Trophoblast cell (in vitro differentiated cells and primary cell): Measurements from ENCODE around the gene COPE.

ENCODE experiments used
- DNase-seq, 2 donors: peaks; one replicate each; pipeline ENCODE4 v3.0.0-alpha.2; 2016
- H2AFZ ChIP-seq: 2 replicates; pipeline ENCODE4 v1.6.1; 2013; ENCODE audit warnings: low read length, moderate library complexity, mild to moderate bottlenecking; ENCODE audit not compliant: insufficient read depth, poor library complexity
- H2AK5ac ChIP-seq: 2 replicates; pipeline ENCODE4 v1.6.1; 2013; ENCODE audit warnings: mild to moderate bottlenecking, low read length
- H2BK120ac ChIP-seq: 2 replicates; pipeline ENCODE4 v1.6.1; 2013; ENCODE audit warnings: low read length, mild to moderate bottlenecking, moderate library complexity; ENCODE audit not compliant: insufficient read depth, poor library complexity
- H2BK12ac ChIP-seq: 2 replicates; pipeline ENCODE4 v1.6.1; 2013; ENCODE audit warnings: mild to moderate bottlenecking, low read length, moderate library complexity
- H2BK5ac ChIP-seq: 2 replicates; pipeline ENCODE4 v1.6.1; 2013; ENCODE audit warnings: low read length, low read depth, moderate library complexity, mild to moderate bottlenecking; ENCODE audit not compliant: poor library complexity
- H3K14ac ChIP-seq: 2 replicates; pipeline ENCODE4 v1.6.1; 2013; ENCODE audit warnings: mild to moderate bottlenecking, low read length
- H3K18ac ChIP-seq: 2 replicates; pipeline ENCODE4 v1.6.1; 2013; ENCODE audit warnings: mild to moderate bottlenecking, low read length
- H3K23ac ChIP-seq: 2 replicates; pipeline ENCODE4 v1.6.1; 2013; ENCODE audit warnings: low read length
- H3K27ac ChIP-seq: 2 replicates; pipeline ENCODE4 v1.5.1; 2013; ENCODE audit warnings: low read depth, mild to moderate bottlenecking, inconsistent platforms, low read length, moderate library complexity
- H3K27me3 ChIP-seq: 2 replicates; pipeline ENCODE4 v1.6.1; 2013; ENCODE audit warnings: inconsistent platforms, mild to moderate bottlenecking, low read length, moderate library complexity; ENCODE audit not compliant: insufficient read depth
- H3K36me3 ChIP-seq, 2 experiments: 1 replicate in 1 of 2; 2 replicates in 1 of 2; pipeline ENCODE4 v1.6.1; 2013; ENCODE audit warnings: low read length in 2 of 2, mild to moderate bottlenecking in 2 of 2, moderate library complexity in 1 of 2; ENCODE audit not compliant: insufficient read depth in 2 of 2, control insufficient read depth in 1 of 2
- H3K4ac ChIP-seq: 2 replicates; pipeline ENCODE4 v1.6.1; 2013; ENCODE audit warnings: low read depth, mild to moderate bottlenecking, low read length, moderate library complexity
- H3K4me1 ChIP-seq, 2 experiments: 1 replicate in 1 of 2; 2 replicates in 1 of 2; pipeline ENCODE4 v1.6.1; 2013; ENCODE audit warnings: low read length in 2 of 2, mild to moderate bottlenecking in 2 of 2, moderate library complexity in 1 of 2; ENCODE audit not compliant: insufficient read depth in 2 of 2, control insufficient read depth in 1 of 2
- H3K4me2 ChIP-seq: 2 replicates; pipeline ENCODE4 v1.6.1; 2013; ENCODE audit warnings: inconsistent platforms, mild to moderate bottlenecking, low read length, moderate library complexity
- H3K4me3 ChIP-seq: 2 replicates; pipeline ENCODE4 v1.5.1; 2013; ENCODE audit warnings: mild to moderate bottlenecking, low read depth, low read length, inconsistent platforms
- H3K79me1 ChIP-seq: one replicate; pipeline ENCODE4 v1.6.1; 2013; ENCODE audit warnings: low read length
- H3K79me2 ChIP-seq: 2 replicates; pipeline ENCODE4 v1.6.1; 2013; ENCODE audit warnings: low read length, mild to moderate bottlenecking; ENCODE audit not compliant: control insufficient read depth, insufficient read depth, poor library complexity
- H3K9ac ChIP-seq: 2 replicates; pipeline ENCODE4 v1.6.1; 2013; ENCODE audit warnings: mild to moderate bottlenecking, low read length
- H3K9me3 ChIP-seq: 2 replicates; pipeline ENCODE4 v1.6.1; 2013; ENCODE audit warnings: low read depth, mild to moderate bottlenecking, control low read depth, inconsistent platforms, low read length; ENCODE audit not compliant: insufficient read depth
- H4K12ac ChIP-seq: 2 replicates; pipeline ENCODE4 v1.6.1; 2013; ENCODE audit warnings: low read depth, mild to moderate bottlenecking, low read length, moderate library complexity
- H4K8ac ChIP-seq: 2 replicates; pipeline ENCODE4 v1.6.1; 2013; ENCODE audit warnings: low read depth, mild to moderate bottlenecking, low read length, moderate library complexity
- H4K91ac ChIP-seq: one replicate; pipeline ENCODE4 v1.6.1; 2013; ENCODE audit warnings: low read depth, mild to moderate bottlenecking, low read length, moderate library complexity
- WGBS: extraction: QIAGEN DNeasy Blood & Tissue Kit; methylation state at CpG from one replicate; pipeline ENCODE4 v1.1.7; 2013; ENCODE audit warnings: missing lambda C conversion rate; ENCODE audit not compliant: insufficient read length, insufficient coverage; ENCODE audit errors: extremely low coverage; 5-methylcytosine and 5-hydroxymethylcytosine counted together

COPE gene

GRCh38 chr19:18875726-18876125 is 43.5 kb downstream of the COPE start:
- Histone ChIP-seq H3K23ac (no peak overlapping the region), H3K79me2 (no peaks in the 10 kb centered on the region), H3K14ac (no peak overlapping the region), H4K8ac (no peak overlapping the region), H3K27me3 (no peaks in the 10 kb centered on the region), H2AK5ac (no peak overlapping the region), H2AFZ (no peak overlapping the region), H2BK120ac (no peak overlapping the region), H3K79me1 (no peaks in the 10 kb centered on the region), H3K9me3 (peaks cover 5% of the 10 kb centered on the region), H2BK12ac (no peak overlapping the region), H3K4me2 (no peak overlapping the region), H4K12ac (no peak overlapping the region), H3K18ac (no peak overlapping the region), H3K9ac (no peak overlapping the region), H3K4me3 (no peak overlapping the region), H2BK5ac (no peak overlapping the region), H3K36me3 (peaks cover 3 to 8% of the 10 kb centered on the region in 2 experiments), H3K4me1 (no peaks in the 10 kb centered on the region), H3K27ac (no peak overlapping the region), H3K4ac (no peak overlapping the region), H4K91ac (no peak overlapping the region)
- DNase-seq: no peak
- WGBS: no CpG with 5 or more reads among the region's 5 CpGs

DNA sequence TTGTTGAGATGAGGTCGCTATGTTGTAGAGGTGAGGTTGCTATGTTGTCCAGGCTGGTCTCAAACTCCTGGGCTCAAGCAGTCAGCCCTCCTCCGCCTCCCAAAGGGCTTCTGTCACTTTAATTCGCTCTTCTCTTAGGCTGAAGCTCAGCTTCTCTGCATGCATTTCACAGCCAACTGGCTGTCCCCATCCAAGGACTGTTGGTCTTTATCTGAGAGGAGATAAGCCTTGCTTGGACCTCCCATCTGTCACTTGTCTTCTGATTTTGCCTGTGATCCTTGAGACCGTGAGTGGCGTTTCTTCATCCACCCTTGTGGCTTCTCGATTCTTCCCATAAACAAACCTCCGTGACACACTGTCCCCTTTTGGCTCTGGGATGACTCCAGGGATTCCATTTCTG is 47.6 kb downstream of the COPE start:
- Histone ChIP-seq H3K4me2 (no peak overlapping the region), H3K4me3 (no peak overlapping the region), H2BK12ac (no peak overlapping the region), H2AK5ac (no peak overlapping the region), H3K14ac (no peak overlapping the region), H2AFZ (no peak overlapping the region), H2BK120ac (no peak overlapping the region), H3K79me1 (no peaks in the 10 kb centered on the region), H4K8ac (no peak overlapping the region), H3K4me1 (no peaks in the 10 kb centered on the region), H2BK5ac (no peak overlapping the region), H4K91ac (no peak overlapping the region), H3K36me3 (peaks cover 25 to 30% of the 10 kb centered on the region in 2 experiments), H3K27me3 (no peaks in the 10 kb centered on the region), H3K9ac (no peak overlapping the region), H3K27ac (no peak overlapping the region), H3K4ac (no peak overlapping the region), H3K79me2 (no peaks in the 10 kb centered on the region), H3K18ac (no peak overlapping the region), H3K23ac (no peak overlapping the region), H3K9me3 (no peaks in the 10 kb centered on the region), H4K12ac (no peak overlapping the region)
- DNase-seq: no peak
- WGBS: no CpG with 5 or more reads among the region's 7 CpGs

- H4K91ac ChIP-seq: no peak overlapping the region
- no peak overlapping the region for H3K9ac ChIP-seq
- no peak overlapping the region for H3K18ac ChIP-seq
- no peaks in the 10 kb centered on the region for H3K27me3 ChIP-seq
- no peaks in the 10 kb centered on the region for H3K4me1 ChIP-seq
- H2AK5ac ChIP-seq: no peak overlapping the region
- H3K27ac ChIP-seq: no peak overlapping the region
- H3K79me1 ChIP-seq: no peaks in the 10 kb centered on the region
- peaks cover 32 to 37% of the 10 kb centered on the region in 2 experiments for H3K36me3 ChIP-seq
- H3K4me3 ChIP-seq: no peak overlapping the region
- no CpG with 5 or more reads among the region's 25 CpGs for WGBS
- no peak overlapping the region for H2BK12ac ChIP-seq
- H3K4ac ChIP-seq: no peak overlapping the region
- no peak overlapping the region for H2AFZ ChIP-seq
- no peak overlapping the region for H3K14ac ChIP-seq
- no peaks in the 10 kb centered on the region for H3K9me3 ChIP-seq
- H3K79me2 ChIP-seq: no peaks in the 10 kb centered on the region
- no peak overlapping the region for H4K8ac ChIP-seq
- no peak for DNase-seq
- H4K12ac ChIP-seq: peak overlapping the region; percentile 56
- H3K4me2 ChIP-seq: no peak overlapping the region
- H2BK5ac ChIP-seq: no peak overlapping the region
- no peak overlapping the region for H2BK120ac ChIP-seq
- no peak overlapping the region for H3K23ac ChIP-seq
Observed at GRCh38 chr19:18870531-18871172, 48.5 kb downstream of the COPE start.

DNA sequence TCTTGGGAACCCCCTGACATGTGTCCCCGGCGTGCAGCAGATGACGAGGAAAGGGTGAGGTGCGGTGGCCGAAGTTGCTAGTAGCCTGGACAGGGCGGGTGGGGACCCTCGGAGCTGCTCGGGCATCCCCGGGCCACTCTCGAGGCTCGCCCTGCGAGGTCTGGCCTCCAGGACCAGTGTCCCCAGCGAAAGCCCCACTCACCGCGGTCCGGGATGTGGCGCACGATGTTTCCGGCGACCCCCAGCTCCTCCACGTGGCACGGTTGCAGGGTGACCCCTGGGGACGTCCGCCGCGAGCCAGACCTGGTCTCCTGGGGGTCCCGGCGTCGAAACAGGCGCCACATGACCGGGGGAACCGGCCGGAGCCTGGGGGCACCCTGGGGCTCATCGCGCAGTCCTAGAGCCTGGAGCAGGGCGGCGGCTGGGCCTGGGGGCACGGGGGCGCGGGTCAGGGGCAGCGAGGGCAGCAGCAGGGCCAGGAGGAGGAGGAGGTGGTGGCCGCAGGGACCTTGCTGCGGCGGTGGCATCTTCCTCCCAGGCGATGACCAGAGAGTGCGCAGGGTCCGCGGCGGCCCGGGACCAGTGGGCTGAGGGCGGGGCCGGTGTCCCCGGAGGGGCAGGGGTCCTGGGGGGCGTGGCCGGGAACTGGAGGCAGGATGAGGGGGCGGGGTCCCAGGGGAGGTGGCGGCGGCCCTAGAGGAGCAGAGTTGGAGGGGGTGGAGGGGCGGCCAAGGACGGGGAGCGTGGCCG is 49.2 kb downstream of the COPE start:
- H3K4me1 ChIP-seq: no peaks in the 10 kb centered on the region
- no peak overlapping the region for H3K4me2 ChIP-seq
- H3K4me3 ChIP-seq: no peak overlapping the region
- H2BK5ac ChIP-seq: no peak overlapping the region
- H3K36me3 ChIP-seq: peaks cover 39 to 44% of the 10 kb centered on the region in 2 experiments
- H3K27me3 ChIP-seq: no peaks in the 10 kb centered on the region
- H3K27ac ChIP-seq: no peak overlapping the region
- WGBS: no CpG with 5 or more reads among the region's 62 CpGs
- no peak overlapping the region for H3K23ac ChIP-seq
- H3K18ac ChIP-seq: no peak overlapping the region
- no peak overlapping the region for H3K4ac ChIP-seq
- H4K12ac ChIP-seq: no peak overlapping the region
- H2BK12ac ChIP-seq: no peak overlapping the region
- H4K8ac ChIP-seq: no peak overlapping the region
- no peak overlapping the region for H2BK120ac ChIP-seq
- no peak overlapping the region for H4K91ac ChIP-seq
- peaks cover 2% of the 10 kb centered on the region for H3K9me3 ChIP-seq
- H3K79me2 ChIP-seq: no peaks in the 10 kb centered on the region
- no peak overlapping the region for H2AFZ ChIP-seq
- H3K14ac ChIP-seq: no peak overlapping the region
- H3K79me1 ChIP-seq: no peaks in the 10 kb centered on the region
- DNase-seq: no peak
- H2AK5ac ChIP-seq: no peak overlapping the region
- no peak overlapping the region for H3K9ac ChIP-seq
